Stomach (tissue), 9 donors: ENCODE results near the gene PRKCA. TPM values are rescaled to one million over a fixed set of nuclear protein-coding genes. Genes with fewer than 3 reads are reported as not detected.

Experiments
- DNase-seq, 2 donors: peaks; one replicate each; pipeline versions ENCODE4 v3.0.0 to v3.0.0-alpha.2; 2013 to 2019
- H3K27ac ChIP-seq, 5 donors: fragments of 200-600 bp in 4 of 5; sonication (generic) in 4 of 5; one replicate each; pipeline ENCODE4 v1.5.1; 2013 to 2019; ENCODE audit warnings: mild to moderate bottlenecking in 1 of 5, moderate library complexity in 1 of 5
- H3K27me3 ChIP-seq, 3 donors: fragments of 200-600 bp; sonication (generic); one replicate each; pipeline ENCODE4 v1.5.1; 2017 to 2019; ENCODE audit warnings: mixed run types in 1 of 3
- H3K36me3 ChIP-seq, 4 donors: fragments of 200-600 bp; sonication (generic); 1 replicate in 3 of 4; 2 replicates in 1 of 4; pipeline ENCODE4 v1.5.1; 2016 to 2019
- H3K4me1 ChIP-seq, 4 donors: fragments of 200-600 bp; sonication (generic); one replicate each; pipeline ENCODE4 v1.5.1; 2016 to 2019
- H3K4me3 ChIP-seq, 4 donors: fragments of 200-600 bp; sonication (generic) in 3 of 4; one replicate each; pipeline ENCODE4 v1.5.1; 2016 to 2019; ENCODE audit warnings: mild to moderate bottlenecking in 1 of 4
- H3K9me3 ChIP-seq, 4 donors: fragments of 200-600 bp; sonication (generic); one replicate each; pipeline ENCODE4 v1.5.1; 2016 to 2019
- EP300 ChIP-seq: sonication (generic); formaldehyde crosslinking; IDR thresholded peaks from one replicate; pipeline ENCODE4 v1.6.1; 2017; ENCODE audit warnings: antibody characterized with exemption
- POLR2A ChIP-seq, 4 donors: fragments of 450-650 bp; IDR thresholded peaks; one replicate each; pipeline ENCODE4 v1.6.1; 2016; ENCODE audit warnings: antibody characterized with exemption in 4 of 4, control low read depth in 2 of 4, mild to moderate bottlenecking in 1 of 4, moderate library complexity in 1 of 4
- POLR2AphosphoS5 ChIP-seq, 3 donors: sonication (generic); formaldehyde crosslinking; IDR thresholded peaks; one replicate each; pipeline ENCODE4 v1.6.1; 2016; ENCODE audit warnings: antibody characterized with exemption in 3 of 3
- WGBS, 5 donors: extraction: QIAGEN DNeasy Blood & Tissue Kit in 3 of 5; methylation state at CpG; one replicate each; pipeline versions ENCODE4 v1.1.5 to v1.1.7; 2013 to 2018; 5-methylcytosine and 5-hydroxymethylcytosine counted together
- intact Hi-C: fragments of 100-400 bp; cut with DNase I; formaldehyde crosslinking; loops from one replicate; pipeline ENCODE4 v1.15.1; 2023; ENCODE audit warnings: low total_unique reads
- polyA plus RNA-seq, 3 donors: library from polyadenylated mRNA; stranded (reverse); fragments of 200-250 nt; gene quantifications; one replicate each; pipeline ENCODE4 v1.2.3, GENCODE V29; 2013
- total RNA-seq, 5 donors: library from RNA; depleted of rRNA; stranded (reverse); fragments of >200 nt; gene quantifications; one replicate each; pipeline versions ENCODE4 v1.1.0 to v1.2.3, GENCODE V29; 2014 to 2016
- TF ChIP-seq, protein P1 (sequence below), 7 experiments: fragments of 450-650 bp in 4 of 7; fragments of 200-600 bp in 3 of 7; sonication (generic) in 3 of 7; IDR thresholded peaks; one replicate each; pipeline ENCODE4 v1.5.1; 2016 to 2019; ENCODE audit warnings: antibody characterized with exemption in 7 of 7, control low read depth in 2 of 7, mild to moderate bottlenecking in 1 of 7
- donor health status: healthy with polysubstance abuse.
- donor health status: Bipolar disorder and iron deficiency.
- donor health status: healthy.

PRKCA gene
- total and polyA plus RNA-seq, 8 donors = 2.1 to 41.1 (median 12.2) TPM

DNA sequence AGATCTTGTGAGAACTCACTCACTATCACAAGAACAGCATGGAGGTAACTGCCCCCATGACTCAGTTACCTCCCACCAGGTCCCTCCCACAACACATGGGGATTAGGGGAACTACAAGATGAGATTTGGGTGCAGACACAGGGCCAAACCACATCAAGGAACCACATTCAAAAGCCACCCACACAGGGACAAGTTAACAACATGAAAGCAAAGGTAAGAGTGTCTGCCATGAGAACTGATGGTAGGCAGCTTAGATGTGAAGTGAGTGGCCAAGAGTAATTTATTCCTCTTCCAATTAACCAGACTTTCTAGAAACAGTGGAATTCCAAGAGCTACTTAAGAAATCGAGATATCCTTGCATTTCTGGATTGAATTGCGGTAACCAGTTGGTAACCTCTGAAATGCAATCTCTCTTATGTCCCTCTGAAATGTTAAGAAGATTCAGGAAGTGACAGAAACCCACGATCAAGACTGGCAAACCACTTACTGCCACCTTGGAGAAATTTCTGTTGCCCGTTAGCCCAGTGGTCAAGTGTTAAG lies 365.1 kb downstream of the PRKCA start:
- Histone ChIP-seq H3K27ac (no peak overlapping the region), H3K4me1 (peaks cover 0 to 17% (median 4%) of the 10 kb centered on the region in 4 donors), H3K27me3 (no peaks in the 10 kb centered on the region), H3K9me3 (no peaks in the 10 kb centered on the region), H3K4me3 (no peak overlapping the region), H3K36me3 (no peaks in the 10 kb centered on the region)
- intact Hi-C loops = no loop called here
- DNase-seq = peak in 1 of 2 donors; percentile 34
- TF ChIP-seq POLR2AphosphoS5 (IDR thresholded peaks at IDR 0.05) (no peak), POLR2A (IDR thresholded peaks at IDR 0.05) (no peak), EP300 (no peak)
- TF ChIP-seq, protein P1, sequence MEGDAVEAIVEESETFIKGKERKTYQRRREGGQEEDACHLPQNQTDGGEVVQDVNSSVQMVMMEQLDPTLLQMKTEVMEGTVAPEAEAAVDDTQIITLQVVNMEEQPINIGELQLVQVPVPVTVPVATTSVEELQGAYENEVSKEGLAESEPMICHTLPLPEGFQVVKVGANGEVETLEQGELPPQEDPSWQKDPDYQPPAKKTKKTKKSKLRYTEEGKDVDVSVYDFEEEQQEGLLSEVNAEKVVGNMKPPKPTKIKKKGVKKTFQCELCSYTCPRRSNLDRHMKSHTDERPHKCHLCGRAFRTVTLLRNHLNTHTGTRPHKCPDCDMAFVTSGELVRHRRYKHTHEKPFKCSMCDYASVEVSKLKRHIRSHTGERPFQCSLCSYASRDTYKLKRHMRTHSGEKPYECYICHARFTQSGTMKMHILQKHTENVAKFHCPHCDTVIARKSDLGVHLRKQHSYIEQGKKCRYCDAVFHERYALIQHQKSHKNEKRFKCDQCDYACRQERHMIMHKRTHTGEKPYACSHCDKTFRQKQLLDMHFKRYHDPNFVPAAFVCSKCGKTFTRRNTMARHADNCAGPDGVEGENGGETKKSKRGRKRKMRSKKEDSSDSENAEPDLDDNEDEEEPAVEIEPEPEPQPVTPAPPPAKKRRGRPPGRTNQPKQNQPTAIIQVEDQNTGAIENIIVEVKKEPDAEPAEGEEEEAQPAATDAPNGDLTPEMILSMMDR (IDR thresholded peaks at IDR 0.05) = no peak
- 83 to 90% (median 87%) methylated on average over 4 of the region's 4 CpGs for WGBS, 5 donors

DNA sequence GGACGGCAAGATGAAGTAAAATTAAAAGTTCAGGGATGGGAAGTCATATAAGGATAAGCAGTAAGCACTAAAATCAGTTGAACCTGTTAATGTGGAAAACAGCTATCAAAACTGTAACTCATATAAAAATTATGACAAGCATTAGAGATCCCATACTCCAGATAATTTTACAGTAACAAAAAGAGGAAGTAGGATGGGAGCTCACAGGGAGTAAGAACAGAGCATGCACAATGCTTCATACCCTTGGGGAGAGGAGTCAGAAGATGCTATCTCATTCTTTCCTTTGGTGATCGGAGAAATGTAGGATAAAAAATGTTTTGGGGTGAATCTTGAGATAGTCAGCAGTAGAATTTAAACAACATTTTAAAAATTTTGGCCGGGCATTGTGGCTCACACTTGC lies 367.8 kb downstream of the PRKCA start:
- no peak for TF ChIP-seq EP300
- TF ChIP-seq, protein P1 (IDR thresholded peaks at IDR 0.05) = no peak
- no peak for TF ChIP-seq POLR2A (IDR thresholded peaks at IDR 0.05)
- no peak for TF ChIP-seq POLR2AphosphoS5 (IDR thresholded peaks at IDR 0.05)
- intact Hi-C loops = loop anchor here (5.0 kb wide), 1 partner anchor 408 kb away; no protein-coding TSS in a partner anchor
- Histone ChIP-seq H3K9me3 (no peaks in the 10 kb centered on the region), H3K36me3 (no peaks in the 10 kb centered on the region), H3K27ac (no peak overlapping the region), H3K4me3 (no peak overlapping the region), H3K4me1 (peaks cover 6 to 20% (median 14%) of the 10 kb centered on the region in 4 donors), H3K27me3 (no peaks in the 10 kb centered on the region)
- DNase-seq = no peak
- 89 to 97% (median 95%) methylated on average over 3 of the region's 3 CpGs for WGBS, 5 donors

DNA sequence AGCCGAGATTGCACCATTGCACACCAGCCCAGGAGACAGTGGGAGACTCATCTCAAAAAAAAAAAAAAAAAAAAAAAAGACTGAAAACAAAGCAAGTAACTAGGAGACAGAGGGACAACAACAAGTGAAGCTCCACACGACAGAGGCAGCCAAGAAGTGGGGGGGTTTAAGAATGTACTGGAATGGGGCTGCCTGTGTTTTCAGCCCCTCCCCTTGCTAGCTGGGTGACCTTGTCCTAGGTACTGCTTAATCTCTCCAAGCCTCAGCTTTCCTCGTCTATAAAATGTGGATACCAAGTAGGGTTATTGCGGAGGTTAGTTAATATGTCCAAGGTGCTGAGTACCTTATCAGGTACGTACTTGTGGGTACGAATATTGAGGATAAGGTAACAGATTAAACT lies 368.7 kb downstream of the PRKCA start:
- intact Hi-C loops = loop anchor here (5.0 kb wide), 1 partner anchor 409 kb away; no protein-coding TSS in a partner anchor
- 72 to 78% (median 75%) methylated on average over 6 of the region's 6 CpGs for WGBS, 5 donors
- Histone ChIP-seq H3K9me3 (no peaks in the 10 kb centered on the region), H3K27ac (no peak overlapping the region), H3K4me3 (no peak overlapping the region), H3K36me3 (no peaks in the 10 kb centered on the region), H3K4me1 (peaks cover 6 to 29% (median 21%) of the 10 kb centered on the region in 4 donors), H3K27me3 (no peaks in the 10 kb centered on the region)
- DNase-seq = peak in 1 of 2 donors; percentile 31
- no peak for TF ChIP-seq POLR2A (IDR thresholded peaks at IDR 0.05)
- TF ChIP-seq, protein P1 (IDR thresholded peaks at IDR 0.05) = no peak
- TF ChIP-seq POLR2AphosphoS5 (IDR thresholded peaks at IDR 0.05) = no peak
- no peak for TF ChIP-seq EP300

DNA sequence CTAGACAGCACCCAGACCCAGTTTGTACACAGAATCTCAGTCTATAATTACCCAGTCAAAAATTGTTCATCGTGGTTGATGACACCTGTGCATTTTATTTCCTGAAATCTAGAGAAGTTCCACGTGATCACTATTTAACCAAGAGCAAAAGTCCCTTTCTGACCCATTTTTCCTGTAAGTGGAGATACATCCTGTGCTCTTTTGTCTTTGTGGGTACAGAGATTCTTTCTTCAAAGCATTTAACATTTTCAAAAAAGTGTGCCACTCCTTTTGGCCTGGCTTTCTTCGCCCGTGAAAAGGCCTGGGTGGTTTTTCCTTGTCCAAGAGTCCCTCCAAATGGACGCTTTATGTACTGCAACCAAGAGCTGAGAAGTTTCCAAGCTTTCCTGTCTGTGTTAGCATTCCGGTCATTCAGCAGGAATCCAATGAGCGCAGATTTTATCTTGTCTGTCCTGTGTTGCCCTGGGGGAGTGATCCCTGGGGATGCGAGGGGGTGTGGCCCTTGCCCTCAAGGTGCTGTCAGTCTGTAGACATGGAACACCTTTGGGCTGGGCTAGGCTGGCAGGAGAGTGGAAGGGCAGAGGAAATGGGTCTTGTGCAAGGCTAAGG lies 371.4 kb downstream of the PRKCA start:
- intact Hi-C loops = loop anchor here (5.0 kb wide), 1 partner anchor 411 kb away; no protein-coding TSS in a partner anchor
- Histone ChIP-seq H3K4me1 (peaks cover 12 to 41% (median 23%) of the 10 kb centered on the region in 4 donors), H3K27ac (peak overlapping the region in 1 of 5 donors; percentile 68), H3K9me3 (no peaks in the 10 kb centered on the region), H3K36me3 (no peaks in the 10 kb centered on the region), H3K4me3 (no peak overlapping the region), H3K27me3 (no peaks in the 10 kb centered on the region)
- TF ChIP-seq POLR2AphosphoS5 (IDR thresholded peaks at IDR 0.05) (peak in 1 of 3 donors; percentile 20), EP300 (no peak)
- TF ChIP-seq, protein P1 (IDR thresholded peaks at IDR 0.05) = peak in 5 of 7 experiments; percentile 61 to 80 (median 69)
- WGBS, 5 donors = 16 to 24% (median 20%) methylated on average over 8 of the region's 8 CpGs
- peak; percentile 59 to 83 for DNase-seq
